ENCODE measurements around the gene NPAS2.

The NPAS2 gene

DNA sequence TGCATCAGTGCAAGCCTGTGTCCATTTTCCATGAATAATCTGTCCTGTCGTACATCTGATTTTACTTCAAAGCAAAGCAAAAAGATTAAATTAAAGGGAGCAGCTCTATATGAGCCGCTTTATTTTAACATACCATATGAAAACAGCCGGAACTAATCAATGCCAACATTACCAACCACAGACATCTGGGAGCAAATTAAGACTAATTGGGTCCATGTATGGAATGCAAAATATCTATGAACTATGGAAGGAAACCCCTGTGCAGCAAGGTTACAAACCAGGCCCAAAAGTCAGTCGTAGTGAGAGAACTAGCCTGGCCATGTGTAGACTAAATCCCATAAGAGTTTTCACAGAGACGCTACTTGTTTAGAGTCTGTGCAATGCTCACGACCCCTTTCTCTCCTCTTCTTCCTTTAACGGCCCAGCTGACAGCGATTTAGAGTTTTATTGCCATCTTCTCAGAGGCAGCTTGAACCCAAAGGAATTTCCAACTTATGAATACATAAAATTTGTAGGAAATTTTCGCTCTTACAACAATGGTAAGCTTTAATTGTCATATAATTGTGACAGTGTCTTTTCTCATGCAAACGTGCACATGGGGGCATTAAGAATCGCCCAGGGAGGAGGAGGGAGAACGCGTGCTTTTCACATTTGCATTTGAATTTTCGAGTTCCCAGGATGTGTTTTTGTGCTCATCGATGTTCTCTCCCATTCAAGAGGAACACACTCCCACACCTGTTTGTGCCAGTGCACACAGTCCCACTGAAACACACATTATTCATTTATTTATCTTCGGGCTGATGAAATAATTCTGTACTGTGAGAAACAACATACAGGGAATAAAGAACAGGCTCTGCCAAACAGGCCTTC, 129.2 kb downstream of the NPAS2 start:
- DNase-seq, result no peak

DNA sequence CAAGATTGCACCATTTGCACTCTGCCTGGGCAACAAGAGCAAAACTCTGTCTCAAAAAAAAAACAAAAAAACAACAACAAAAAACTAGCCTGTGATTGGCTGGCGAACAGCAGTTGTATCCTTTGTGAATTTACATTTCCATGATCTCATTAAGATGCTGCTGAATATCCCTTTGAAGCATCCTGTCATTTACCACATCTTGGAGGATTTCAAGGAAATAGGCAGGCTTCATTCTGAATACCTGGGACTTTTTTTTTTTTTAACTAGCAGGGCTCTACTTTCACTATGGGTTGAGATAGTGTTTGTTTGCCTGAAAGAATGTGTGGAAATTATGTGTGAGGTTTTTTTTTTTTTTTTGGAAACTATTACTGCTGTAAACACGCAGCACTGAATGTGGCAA, 132.6 kb downstream of the NPAS2 start:
- no peak for DNase-seq

DNA sequence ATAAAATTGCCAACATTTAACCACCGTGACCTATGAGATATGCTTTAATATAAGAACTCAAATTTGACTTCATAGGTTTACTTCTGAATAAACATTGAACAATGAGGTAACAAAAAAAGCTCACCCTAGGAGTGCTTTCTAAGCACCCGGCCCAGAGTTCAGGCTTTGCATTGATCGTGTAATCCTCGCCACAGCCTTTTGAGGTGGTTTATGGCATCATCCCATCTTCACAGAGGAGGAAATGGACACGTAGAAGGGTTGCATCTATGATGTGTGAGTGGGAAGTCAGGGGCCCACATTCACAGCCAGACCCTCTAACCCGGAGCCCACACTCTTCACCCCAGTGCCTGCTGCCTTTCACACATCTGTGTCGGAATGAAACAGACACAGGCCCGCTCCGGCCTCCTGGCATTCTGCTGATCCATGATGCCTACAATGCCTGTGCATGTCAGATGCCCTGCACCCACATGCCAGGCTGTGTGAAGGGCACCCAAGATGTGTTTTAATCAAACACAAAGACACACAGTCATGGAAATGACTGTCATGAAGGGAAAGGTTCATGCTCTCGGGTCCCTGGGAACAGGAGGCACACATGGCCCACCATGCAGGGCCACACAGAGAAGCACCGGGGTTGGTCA, 133.6 kb downstream of the NPAS2 start:
- no peak for DNase-seq

DNA sequence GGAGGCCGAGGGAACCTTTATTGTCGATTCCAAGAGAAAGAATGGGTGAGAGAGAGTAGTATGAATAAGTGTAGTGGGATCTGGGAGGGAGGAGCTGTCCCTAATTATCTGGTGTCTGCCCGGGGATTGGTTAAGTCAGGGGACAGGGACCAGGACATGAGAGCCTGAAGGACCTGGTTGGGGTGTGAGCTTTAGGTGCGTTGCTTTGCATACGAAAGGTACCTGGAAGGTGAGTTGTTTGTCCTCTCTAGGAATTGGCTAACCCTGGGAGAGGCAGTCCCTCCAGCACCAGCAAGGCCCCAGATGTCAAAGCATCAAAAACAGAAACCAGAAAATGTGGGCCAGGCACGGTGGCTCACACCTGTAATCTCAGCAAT, 134.1 kb downstream of the NPAS2 start:
- DNase-seq, result no peak

DNA sequence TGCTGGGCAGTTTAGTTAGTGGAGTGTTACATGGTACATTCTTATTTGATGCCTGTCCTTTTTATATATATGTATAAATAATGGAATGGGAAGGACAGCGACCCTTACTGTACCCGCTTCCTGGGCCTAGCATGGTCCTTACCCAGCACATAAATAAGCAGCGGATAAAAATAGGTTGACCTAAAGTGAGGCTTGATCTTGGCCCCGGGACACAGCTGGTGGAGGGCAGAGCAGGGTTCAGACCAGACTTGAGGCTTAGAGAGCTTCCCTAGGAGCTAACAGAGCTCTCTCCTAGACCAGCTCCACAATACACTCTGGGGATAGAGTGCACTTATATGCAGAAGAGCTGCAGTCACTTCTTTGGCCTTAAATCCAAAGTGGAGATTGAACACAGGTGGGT, 135.3 kb downstream of the NPAS2 start:
- no peak for DNase-seq

DNA sequence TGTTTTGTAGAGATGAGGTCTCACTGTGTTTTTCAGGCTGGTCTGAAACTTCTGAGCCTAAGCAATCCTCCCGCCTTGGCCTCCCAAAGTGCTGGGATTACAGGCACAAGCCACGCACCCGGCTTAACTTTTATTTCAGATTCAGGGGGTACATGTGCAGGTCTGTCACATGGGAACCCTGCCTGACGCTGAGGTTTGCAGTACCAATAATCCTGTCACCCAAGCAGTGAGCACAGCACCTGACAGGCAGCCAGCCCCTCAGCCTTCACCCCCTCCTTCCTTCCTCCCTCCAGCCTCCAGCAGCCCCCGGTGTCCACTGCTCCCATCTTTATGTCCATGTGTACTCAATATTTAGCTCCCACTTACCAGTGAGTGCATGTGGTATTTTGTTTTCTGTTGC, 136.1 kb downstream of the NPAS2 start:
- no peak for DNase-seq

DNA sequence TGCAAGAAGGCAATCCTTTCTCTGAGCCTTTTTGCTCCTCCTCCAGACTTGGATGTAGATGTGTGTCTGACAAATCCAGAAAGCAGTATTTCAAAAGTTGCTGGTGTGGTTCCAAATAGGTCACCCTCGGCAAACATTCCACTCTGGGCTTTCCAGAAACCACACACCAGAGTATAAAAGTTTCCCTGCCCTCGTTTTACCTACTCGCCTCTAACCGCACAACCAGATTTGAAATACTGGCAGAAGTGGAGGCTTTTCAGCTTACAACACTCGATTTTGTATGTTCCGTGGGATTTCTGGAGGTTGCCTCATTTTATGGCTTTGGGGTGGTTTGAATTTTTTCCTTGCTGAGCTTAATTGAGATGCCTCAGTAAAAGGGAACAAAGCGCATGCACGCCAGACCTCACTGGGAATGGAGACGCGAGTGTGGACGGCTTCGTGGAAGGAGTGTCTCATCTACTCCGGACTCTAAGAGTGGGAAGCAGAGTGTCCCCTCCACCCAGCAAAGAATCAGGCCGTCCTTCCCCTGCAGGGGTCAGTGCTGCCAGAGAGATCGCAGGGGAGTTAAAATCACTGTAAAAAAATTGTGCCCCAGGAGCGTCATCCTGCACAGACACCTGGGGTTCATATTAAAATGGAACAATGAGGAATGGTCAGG, 138.2 kb downstream of the NPAS2 start:
- no peak for DNase-seq

DNA sequence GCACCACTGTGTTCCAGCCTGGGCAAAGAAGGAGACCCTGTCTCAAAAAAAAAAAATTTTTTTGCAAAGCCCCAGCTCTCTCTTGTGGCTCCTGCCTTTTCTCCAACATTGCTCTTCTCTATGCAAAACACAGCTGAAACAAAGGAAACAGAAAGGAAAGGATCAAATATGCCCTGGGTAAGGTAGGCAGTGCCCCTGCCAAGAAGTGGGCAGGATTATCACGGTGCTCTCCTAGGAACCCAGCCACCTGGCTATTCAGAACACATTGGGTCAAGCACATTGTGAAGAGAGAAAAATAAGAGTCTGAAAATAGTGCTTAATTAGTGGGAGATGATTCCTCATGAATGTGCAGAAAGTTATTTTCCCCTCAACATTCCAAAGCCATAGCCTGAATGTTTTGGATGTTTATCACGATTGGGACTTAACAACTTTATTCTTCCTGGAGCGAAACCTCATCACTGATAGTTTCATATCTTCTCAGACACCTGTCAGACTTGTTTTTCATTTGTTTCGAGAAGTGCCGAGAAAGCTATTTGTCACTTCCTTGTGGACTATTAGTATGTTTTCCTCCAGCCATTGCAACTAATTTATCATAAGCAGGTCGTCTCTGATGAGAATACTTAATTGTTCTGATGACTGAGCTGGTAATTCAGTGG, 139.4 kb downstream of the NPAS2 start:
- DNase-seq, result no peak

DNA sequence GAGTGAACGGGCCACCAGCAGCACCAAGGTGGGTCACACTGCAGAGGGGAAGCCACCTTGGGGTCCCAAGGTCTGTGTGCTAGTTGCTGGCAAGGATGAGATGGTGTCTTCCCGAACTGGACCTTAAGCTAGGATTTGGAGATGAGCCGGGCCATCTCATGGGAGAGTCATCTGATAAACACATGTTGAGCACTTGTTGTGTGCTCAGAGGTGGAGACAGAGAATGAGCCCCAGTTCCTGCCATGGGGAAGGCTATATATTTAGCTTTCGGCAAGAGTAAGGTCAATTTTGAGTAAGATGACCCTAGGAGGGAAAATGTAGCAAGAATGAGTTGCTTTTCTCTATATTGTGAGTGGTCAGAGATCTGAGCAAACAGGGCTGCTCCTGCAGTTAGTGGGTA, 140.7 kb downstream of the NPAS2 start:
- DNase-seq, result no peak

DNA sequence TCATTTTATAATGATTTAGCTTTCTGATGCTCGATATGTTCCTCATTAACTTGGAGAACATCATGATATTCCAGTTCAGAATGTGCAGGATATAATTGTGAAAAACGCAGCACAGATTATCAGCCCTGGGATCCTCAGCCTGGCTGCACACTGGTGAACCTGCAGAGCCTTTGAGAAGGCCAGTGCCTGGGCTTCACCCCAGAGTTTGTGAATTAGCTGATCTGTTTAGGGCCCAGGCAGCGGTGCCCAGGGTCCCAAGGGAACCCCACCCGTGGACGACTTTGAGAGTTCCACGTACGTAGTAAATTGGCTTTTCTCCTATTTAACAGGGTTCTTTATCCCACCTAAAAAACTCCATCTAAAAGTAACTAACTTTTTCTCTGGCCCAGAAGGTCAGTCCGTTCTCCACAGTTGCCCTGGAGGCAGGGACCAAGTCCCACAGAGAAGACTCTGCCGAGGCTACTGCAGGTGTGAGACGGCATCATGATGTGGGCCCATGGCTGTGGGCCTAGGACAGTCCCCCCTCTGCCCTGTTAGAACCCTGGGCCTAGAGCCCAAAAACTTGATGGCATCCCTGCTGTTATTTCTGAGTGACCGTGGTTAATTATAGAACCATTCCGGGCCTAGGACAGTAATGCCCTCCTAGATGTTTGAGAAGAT, 142.6 kb downstream of the NPAS2 start:
- DNase-seq, result no peak

DNA sequence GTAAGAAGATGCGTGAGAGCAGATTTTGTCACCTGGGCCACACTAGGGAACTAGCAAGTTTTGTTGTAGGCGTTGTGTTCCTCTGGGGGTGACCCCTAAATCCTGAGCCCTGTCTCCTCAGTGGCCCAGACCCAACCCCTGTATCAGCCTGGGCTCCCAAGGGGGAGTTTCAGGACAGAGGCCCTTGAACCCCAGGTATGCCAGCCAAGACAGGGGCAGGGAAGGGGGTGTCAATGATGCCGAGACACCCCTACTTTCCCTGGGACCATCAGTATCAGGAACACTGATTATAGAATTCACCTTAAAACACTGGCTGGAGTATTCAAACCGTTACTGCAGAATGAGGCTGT, 143.1 kb downstream of the NPAS2 start:
- no peak for DNase-seq

DNA sequence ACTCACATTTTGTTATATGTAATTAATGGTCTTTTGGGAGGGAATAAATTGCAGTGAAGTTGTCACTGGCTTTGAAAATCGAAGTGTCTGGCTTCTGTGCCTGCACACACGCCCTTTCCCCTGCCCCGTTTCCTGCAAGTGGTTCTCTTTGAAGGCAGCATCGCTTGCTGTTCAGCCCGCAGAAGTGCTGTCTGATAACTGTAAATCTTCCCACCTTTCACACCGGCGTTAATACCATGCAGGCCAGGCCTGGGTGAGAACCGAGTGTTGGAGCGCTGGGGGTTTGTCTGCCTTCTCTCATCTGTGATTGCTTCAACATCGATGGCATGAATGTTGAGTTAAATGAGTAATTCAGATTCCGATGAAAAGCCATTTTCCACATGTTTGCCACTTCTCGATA, 144.3 kb downstream of the NPAS2 start:
- no peak for DNase-seq

DNA sequence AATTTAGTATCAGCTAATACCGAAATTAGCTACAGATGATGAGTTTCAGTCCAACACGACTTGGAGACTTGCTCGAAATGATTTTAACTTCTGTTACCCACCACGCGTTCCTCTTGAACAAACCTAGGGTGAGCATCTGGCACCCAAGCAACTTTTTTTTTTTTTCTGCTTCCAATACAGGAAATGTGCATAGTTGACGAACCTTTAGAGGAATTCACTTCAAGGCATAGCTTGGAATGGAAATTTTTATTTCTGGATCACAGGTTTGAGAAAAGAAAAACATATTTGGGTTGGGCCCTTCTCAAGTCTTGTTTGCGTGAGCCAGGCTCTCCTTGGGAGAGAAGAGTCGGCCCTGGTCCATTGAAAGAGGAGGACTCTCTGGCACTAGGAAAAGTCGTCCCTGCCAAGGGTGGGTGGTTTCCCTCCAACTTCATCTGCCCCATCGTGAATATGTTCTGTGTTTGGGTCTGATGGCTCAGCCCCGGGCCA, 144.8 kb downstream of the NPAS2 start:
- DNase-seq, result no peak

DNA sequence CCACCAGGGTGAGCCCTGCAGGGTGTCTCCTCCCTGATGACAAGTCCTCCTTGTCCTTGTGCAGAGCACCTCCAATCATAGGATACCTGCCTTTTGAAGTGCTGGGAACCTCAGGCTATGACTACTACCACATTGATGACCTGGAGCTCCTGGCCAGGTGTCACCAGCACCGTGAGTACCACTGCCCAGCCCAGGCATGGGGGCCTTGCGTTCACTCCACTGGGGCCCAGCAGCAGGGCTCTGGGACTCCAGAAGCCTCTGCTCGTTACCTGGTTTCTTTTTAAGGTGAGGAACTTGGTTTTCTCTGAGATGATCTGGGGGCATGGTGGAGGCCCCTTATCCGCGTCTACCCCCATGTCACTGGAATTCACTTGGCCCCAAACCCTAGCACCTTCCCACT, 145.7 kb downstream of the NPAS2 start:
- no peak for DNase-seq

DNA sequence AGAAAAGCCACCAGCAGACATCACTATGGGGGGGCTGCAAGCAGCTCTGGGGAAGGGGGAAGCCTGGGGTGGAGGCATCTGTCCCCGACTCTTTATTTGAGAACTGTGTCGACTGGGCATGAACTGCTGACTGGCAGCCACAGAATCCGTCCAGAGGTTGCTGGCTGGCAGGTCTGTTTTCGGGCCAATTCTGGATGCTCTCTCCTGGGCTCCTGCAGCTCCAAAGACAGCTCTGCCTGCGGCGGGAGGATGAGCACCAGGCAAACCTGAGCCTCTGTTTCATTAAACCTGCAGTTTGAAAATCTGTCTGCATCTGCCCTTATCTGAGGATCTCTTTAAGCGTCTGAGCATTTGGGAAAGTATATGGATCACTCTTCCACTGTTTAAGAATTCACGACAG, 147.8 kb downstream of the NPAS2 start:
- no peak for DNase-seq

DNA sequence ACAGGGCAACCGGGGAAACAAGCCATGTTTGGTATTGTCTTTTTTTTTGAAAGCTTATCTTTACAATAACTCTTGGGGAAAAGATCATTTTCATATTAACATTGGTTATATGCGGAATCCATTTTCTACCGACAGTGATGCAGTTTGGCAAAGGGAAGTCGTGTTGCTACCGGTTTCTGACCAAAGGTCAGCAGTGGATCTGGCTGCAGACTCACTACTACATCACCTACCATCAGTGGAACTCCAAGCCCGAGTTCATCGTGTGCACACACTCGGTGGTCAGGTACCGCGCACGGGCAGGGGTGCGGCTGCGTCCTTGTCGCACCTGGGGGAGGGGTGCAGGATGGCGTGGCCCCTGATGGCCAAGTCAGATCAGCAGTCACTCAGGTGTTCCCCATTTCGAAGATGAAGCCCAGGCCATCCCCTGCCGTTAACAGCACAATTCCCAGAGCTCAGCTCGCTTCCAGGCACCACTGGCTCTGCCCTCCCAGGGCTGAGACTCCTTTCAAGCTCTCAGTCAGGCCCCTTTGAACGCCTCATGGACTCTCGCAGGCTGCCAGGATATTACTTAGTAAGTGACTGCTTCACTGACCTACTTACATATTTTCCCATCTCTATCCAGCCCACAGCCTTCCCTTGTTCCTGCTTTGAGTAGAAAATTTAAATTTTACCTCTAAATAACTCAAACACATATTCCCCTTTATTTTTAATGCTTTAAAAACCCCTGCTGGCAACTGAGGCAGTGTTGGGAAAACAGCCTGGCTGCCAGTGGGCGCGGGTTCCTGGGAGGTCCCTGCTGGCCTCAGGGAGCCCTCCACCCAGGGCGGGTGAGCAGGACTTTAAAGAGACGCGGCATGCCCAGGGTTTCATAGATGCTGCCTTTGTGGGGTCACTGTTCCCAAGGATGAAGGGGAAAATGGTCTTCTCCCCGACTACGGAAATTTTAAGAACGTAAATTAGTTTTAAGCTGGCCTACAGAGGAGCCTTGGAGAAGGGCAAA, 148.5 kb downstream of the NPAS2 start:
- DNase-seq, result no peak

DNA sequence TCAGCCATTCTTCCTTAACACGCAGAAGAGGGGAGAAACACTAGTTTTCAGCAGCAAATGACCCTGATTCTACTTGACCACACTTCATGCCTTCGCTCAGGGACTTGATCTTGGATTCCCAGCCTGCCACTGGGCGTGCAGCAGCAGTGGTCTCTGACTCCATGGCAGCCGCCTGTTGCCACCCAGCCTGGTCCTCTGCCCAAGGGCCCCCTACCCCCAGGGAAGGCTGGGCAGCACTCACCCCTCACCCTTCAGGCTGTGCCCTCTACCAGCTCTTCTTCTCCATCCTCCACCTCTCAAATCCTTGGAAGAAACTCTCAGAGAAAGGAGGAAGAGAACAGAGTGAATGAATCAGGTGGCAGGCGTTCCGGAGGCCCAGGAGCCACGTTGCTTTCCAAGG, 150.1 kb downstream of the NPAS2 start:
- no peak for DNase-seq

DNA sequence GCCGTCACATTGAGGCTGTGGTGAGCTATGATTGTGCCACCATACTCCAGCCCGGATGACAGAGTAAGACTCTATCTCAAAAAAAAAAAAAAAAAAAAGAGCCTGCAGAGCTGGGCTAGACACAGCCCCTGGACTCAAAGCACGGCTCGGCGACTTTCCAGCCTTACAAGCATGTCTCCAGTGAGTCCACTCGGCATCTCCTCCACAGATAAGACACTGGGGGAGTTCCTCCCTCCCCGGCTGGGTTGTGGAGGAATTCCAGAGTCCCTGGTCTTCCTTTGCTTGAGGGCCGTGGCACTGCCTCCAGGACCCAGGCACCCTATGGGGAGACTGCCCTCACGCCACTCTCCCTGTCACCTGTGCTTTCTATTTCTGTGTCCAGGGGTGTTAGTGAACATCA, 151.3 kb downstream of the NPAS2 start:
- DNase-seq, result no peak

DNA sequence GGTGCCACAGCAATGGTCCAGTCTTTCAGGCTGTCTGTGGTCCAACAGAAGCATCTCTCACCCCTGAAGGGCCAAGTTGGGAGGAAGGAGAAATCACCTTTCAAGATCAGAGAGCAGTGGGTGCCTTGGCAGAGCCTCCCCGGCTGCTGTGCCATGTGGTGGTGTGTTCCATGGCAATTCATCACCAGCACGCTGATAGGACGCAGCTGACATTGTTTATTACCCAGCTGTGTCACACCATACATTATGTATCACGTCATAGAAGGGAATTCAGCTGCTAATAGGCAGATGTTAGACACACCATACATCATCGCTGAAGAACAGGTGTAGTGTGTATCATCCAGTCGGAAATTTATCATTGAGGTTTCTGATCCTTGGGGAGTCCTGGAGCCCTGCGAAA, 152.5 kb downstream of the NPAS2 start:
- no peak for DNase-seq

DNA sequence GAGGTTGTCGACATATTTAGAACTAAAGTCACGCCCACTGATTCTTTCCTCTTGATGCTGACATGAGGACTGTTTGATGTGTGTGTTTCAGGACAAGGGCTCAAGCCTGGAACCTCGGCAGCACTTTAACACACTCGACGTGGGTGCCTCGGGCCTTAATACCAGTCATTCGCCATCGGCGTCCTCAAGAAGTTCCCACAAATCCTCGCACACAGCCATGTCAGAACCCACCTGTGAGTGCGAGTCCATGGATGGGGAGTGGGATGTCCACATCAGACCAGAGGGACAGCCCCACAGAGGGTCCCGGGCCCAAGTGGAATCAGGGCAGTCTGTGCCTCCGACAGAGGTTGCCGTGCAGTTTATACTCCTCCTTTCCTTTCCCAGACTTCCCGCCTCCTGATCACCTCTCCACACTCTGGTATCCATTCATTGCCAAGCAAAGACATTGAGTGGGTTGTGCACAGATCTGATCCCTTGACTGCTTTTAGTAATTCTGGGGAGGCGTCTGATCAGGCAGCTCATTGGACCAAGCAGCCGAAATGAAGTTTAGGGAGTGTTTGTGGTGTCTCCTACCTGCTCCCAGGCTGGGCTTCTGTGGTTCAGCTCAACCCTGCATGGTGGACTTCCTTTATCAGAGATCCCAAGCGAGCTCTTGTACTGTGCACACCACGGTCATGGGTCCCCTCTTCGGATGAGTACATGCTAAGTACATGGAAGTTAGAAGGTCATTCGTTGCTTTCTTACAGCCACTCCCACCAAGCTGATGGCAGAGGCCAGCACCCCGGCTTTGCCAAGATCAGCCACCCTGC, 155.0 kb downstream of the NPAS2 start:
- DNase-seq, result no peak

DNA sequence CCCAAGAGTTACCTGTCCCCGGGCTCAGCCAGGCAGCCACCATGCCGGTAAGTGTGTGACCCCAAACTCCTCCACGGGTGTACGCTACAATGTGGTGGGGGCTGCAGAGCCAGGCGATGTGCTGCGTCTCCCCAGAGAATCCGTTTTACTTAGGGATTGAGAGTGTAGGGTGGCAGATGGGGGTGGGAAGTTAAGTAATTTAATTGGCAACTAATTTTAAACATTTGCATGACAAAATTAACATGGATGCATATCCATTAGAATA, 155.5 kb downstream of the NPAS2 start:
- no peak for DNase-seq
